GM12892 (cell line): ENCODE results near the gene FGGY.

Experiments
- DNase-seq: peaks from one replicate; pipeline ENCODE4 v3.0.0; 2011; ENCODE audit not compliant: insufficient read length
- FAIRE-seq: peaks from 2 replicates; lab custom pipeline; 2011; peaks lifted over from hg19 to GRCh38; lab: Jason Lieb, UNC
- POLR2A ChIP-seq: IDR thresholded peaks from 2 replicates; pipeline ENCODE4 v1.6.1; 2011; ENCODE audit warnings: low read depth, low read length, control low read depth
- POLR2AphosphoS5 ChIP-seq: IDR thresholded peaks from 2 replicates; pipeline ENCODE4 v1.6.1; 2011; ENCODE audit warnings: low read depth, low read length, control low read depth
- TAF1 ChIP-seq: IDR thresholded peaks from 2 replicates; pipeline ENCODE4 v1.6.1; 2011; ENCODE audit warnings: low read depth, mild to moderate bottlenecking, control low read depth, low read length, borderline replicate concordance

The FGGY gene

GRCh38 chr1:59768792-59769735 lies 472.2 kb downstream of the FGGY start:
- no peak for TF ChIP-seq TAF1
- TF ChIP-seq POLR2AphosphoS5: no peak
- DNase-seq (no peak), FAIRE-seq (no peak)

GRCh38 chr1:59769736-59770095 lies 472.8 kb downstream of the FGGY start:
- FAIRE-seq: no peak
- no peak for DNase-seq
- TF ChIP-seq TAF1: no peak
- TF ChIP-seq POLR2A: no peak
- no peak for TF ChIP-seq POLR2AphosphoS5

- DNase-seq: no peak
- no peak for FAIRE-seq
- no peak for TF ChIP-seq POLR2A
- no peak for TF ChIP-seq TAF1
- TF ChIP-seq POLR2AphosphoS5: no peak
These were observed 474.5 kb downstream of the FGGY start for GRCh38 chr1:59771361-59771760.

GRCh38 chr1:59775480-59775879 lies 478.6 kb downstream of the FGGY start:
- FAIRE-seq: no peak
- DNase-seq: no peak
- TF ChIP-seq POLR2AphosphoS5 (no peak), TAF1 (no peak), POLR2A (no peak)

- DNase-seq: no peak
- TF ChIP-seq POLR2AphosphoS5 (no peak), POLR2A (no peak), TAF1 (no peak)
- FAIRE-seq: no peak
These were observed 480.3 kb downstream of the FGGY start for GRCh38 chr1:59776960-59777852.

GRCh38 chr1:59779949-59780348 lies 483.1 kb downstream of the FGGY start:
- DNase-seq (no peak), FAIRE-seq (no peak)
- TF ChIP-seq POLR2AphosphoS5 (no peak), TAF1 (no peak), POLR2A (no peak)

GRCh38 chr1:59788825-59789224 lies 491.9 kb downstream of the FGGY start:
- FAIRE-seq: no peak
- no peak for DNase-seq
- no peak for TF ChIP-seq POLR2A
- no peak for TF ChIP-seq POLR2AphosphoS5
- TF ChIP-seq TAF1: no peak

GRCh38 chr1:59798600-59798999 lies 501.7 kb downstream of the FGGY start:
- DNase-seq (no peak), FAIRE-seq (no peak)
- TF ChIP-seq TAF1 (no peak), POLR2AphosphoS5 (no peak), POLR2A (no peak)

- no peak for TF ChIP-seq POLR2A
- no peak for TF ChIP-seq TAF1
- no peak for TF ChIP-seq POLR2AphosphoS5
These were observed 506.7 kb downstream of the FGGY start for GRCh38 chr1:59803458-59804038.

GRCh38 chr1:59804301-59804700 lies 507.4 kb downstream of the FGGY start:
- no peak for DNase-seq
- TF ChIP-seq POLR2A: no peak
- TF ChIP-seq POLR2AphosphoS5: no peak
- no peak for TF ChIP-seq TAF1
- FAIRE-seq: no peak

More at GRCh38 chr1:59803458-59804038, 506.7 kb downstream of the FGGY start:
- FAIRE-seq: no peak
- no peak for DNase-seq

GRCh38 chr1:59805554-59805953 lies 508.7 kb downstream of the FGGY start:
- FAIRE-seq: no peak
- TF ChIP-seq POLR2AphosphoS5 (no peak), TAF1 (no peak), POLR2A (no peak)
- DNase-seq: no peak
